GM18870 (cell line): ENCODE measurements around the gene SOX8.
"Not testable (repeated sequence)": the region's sequence is repeated elsewhere in the genome, so short reads cannot be mapped to it uniquely, and the experiment has no call there.

ENCODE experiments used
- ATAC-seq: cut with Tn5 transposase; IDR thresholded peaks from one replicate; pipeline ENCODE4 v1.9.1; 2021; ENCODE audit warnings: moderate library complexity; ENCODE audit not compliant: unreplicated experiment

SOX8 gene

DNA sequence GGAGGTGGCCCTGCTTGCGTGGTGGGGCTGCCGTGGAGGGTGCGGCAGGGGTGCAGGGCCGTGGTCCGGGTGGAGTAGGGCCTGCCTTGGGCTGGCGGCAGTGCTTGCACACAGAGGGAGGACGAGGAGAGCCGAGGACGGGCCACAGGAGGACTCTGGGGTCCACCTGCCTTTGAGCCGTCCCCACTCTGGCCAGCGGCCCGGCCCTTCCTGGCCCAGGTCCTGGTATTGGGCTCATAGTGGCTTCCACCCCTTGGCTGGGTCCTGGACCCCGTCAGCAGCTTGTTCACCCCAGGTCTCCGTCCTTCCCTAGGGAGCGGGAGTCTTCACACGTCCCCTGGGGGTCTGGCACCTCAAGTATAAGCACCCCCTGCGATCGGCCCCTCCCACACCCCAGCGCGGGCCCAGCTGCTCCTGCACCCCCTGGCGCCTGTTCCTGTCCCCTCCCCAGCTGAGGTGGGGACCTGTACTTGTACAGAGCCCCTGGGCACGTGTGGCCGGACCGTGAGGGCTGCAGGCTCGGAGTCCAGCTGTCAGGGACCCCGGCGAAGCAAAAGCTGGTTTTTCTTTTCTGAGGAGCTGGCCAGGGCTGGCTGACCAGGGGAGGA is 40.1 kb downstream of the SOX8 start:
- ATAC-seq, result no peak

DNA sequence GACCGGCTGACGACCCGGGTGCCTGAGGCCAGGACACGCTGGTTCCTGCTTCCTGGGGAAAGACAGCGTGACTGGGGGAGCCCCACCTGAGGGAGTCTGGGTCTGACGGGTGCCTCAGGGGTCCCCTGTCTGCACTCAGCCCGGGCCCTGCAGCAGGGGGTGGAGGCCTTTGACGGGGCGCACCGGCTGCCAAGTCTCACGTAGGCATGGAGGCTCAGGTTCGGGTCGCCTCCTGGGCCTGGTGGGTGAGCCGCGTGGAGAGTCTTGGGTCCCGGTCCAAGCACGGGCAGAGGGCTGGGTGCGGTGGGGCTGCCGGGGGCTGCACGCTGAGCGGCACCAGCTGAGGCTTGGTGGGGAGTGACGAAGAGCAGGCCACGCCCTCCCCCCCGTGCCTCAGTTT is 40.9 kb downstream of the SOX8 start:
- ATAC-seq, result no peak

DNA sequence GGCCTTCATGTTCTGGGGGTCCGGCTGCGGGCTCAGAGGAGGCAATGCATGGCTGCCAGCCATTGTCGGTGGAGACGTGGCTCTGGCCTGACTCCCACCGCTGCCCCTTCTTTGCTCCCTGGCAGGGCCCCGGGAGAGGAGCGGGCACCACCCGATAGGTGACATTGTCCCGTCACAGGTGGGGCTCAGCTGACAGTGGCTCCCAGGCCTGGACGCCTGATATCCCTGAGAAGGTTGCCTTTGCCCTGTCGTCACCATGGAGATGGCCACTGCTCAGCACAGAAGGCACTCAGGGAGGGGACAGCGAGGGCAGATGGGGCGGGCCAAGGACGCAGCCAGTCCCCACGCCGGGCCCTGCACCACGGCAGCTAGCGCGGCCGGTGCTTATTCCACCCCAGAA is 42.6 kb downstream of the SOX8 start:
- ATAC-seq, result no peak

DNA sequence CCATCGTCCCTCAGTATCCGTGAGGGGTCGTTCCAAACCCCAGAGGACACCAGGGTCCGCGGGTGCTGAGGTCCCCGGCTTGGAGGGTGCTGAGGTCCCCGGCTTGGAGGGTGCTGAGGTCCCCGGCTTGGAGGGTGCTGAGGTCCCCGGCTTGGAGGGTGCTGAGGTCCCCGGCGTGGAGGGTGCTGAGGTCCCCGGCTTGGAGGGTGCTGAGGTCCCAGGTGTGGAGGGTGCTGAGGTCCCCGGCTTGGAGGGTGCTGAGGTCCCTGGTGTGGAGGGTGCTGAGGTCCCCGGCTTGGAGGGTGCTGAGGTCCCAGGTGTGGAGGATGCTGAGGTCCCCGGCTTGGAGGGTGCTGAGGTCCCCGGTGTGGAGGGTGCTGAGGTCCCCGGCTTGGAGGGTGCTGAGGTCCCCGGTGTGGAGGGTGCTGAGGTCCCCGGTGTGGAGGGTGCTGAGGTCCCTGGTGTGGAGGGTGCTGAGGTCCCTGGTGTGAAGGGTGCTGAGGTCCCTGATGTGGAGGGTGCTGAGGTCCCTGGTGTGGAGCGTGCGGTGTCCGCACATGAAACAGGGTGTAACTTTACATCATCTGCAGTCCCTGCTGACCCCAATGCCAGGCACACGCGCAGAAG is 43.7 kb downstream of the SOX8 start:
- ATAC-seq, result not testable (repeated sequence)

DNA sequence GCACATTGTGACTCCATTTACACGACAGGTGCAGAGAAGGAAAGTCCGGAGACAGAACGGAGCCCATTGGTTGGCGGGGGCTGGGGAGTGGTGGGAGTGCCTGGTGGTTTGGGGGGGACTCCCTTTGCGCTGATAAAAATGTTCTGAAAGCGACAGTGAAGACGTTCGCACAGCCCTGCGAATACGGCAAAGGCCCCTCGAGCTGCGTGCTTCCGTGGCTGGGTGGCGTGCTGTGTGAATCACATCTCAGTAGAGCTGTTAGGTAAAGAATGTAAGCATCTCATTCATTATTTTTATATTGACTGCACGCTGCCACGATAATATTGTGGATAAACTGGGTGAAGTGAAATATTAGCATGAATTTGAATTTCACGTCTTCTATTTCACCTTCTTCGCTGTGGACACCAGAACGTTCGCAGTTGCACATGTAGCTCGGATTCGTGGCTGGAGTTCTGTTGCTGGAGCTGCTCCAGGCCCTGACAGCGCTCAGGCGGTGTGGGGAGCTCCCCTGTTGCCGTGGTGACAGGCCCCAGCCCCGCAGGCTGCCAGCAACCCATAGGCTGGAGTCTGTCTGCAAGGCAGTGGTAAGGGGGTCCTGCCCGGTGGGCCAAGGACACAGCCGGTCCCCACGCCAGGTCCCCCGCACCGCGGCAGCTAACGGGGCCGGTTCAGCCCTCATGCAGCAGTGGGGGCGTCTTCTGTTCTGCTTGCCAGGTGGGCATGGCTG is 44.6 kb downstream of the SOX8 start:
- no peak for ATAC-seq

DNA sequence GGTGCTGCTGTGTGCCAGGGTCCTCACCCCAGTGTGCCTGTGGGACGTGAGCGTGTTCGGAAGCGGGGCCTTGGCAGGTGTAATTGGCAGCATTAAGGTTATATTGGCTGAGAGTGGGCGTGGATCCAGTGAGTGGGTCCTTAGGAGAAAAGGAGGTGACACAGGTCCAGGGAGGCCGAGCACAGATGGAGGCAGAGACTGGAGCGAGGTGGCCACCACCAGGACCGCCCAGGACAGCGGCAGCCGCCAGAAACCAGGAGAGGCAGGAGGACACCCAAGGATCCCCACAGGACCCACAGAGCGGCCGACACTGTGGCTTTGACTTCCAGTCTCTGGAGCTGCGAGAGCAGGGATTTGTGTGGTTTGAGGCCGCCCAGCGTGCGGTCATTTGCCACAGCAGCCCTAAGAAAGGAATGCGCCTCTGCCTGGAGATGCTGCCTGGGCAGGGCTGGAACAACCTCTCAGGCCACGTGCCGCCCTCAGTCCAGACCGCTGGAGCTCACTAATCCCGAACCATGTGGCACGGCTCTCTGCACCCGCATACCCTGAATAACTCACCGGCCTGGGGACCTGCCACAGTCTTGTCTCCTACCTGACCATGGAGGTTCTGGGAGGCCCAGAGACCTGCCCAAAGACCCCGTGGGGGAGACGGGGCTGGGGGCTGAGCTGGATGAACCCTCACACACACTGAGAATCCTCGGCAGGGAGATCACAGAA is 45.4 kb downstream of the SOX8 start:
- no peak for ATAC-seq

DNA sequence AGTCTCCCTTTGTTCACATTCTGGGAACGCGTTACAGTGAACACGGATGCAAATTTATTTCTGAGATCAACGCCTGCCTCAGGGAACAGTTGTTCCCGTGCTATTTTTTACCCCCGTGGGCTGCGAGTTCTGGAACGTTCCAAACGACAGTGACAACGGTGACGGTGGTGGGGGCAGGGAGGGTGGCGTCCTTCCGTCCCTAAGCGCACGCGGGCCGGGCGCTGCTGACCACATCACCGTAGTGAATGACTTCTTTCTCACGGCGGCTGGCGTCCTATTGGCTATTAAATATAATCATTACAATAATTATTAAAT is 45.9 kb downstream of the SOX8 start:
- no peak for ATAC-seq

DNA sequence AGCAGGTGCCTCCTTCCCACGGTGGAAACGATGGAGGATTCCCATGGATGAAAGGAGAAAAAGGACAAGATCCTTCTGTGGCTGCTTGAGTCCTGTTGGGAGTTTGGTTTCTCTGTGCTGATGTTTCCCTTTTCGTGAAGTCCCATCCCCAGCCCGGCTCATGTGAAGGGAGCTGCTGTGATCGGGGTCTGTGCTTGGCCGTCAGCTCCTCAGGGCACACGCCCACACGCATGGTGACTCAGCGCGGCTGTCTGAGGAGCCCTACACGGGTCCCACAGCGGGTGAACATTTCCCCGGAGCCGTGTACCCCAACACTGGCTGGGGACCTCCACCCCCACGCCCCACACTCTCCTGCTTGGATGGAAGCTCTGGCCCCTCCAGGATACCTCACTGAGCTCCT is 46.5 kb downstream of the SOX8 start:
- ATAC-seq, result no peak

DNA sequence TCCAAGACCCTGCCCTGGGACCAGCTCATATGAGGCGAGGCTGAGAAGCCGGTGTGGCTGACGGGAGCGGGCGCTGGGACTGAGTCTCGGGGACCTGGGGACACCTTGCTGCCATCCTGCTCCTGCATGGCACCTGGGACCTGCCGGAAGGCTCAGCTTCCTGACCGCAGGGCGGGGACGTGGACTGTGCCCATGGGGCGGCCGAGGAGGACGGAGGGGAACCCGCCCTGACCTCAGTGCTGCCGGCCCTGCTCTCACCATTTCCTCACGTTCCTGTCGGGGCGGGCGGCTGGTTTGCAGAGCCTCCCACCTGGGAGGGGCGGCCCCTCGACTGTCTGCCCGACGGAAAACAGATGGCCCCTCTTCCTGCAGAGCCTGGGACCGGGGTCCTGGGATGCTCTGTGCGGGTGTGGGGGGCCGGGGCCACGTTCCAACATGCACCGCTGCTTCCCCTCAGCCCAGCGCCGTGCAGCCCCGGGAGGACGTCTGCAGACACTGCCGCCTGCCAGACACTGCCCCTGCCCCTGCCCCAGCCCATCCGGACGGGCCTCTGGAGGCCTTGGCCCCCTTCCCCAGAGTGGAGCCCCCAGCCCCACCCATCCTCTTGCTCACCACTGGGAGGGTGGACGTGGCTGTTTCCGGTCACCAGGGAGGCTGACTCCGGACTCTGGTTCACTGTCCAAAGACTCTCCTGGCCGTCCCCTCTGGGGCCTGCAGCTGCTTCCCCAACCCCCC is 47.1 kb downstream of the SOX8 start:
- no peak for ATAC-seq

DNA sequence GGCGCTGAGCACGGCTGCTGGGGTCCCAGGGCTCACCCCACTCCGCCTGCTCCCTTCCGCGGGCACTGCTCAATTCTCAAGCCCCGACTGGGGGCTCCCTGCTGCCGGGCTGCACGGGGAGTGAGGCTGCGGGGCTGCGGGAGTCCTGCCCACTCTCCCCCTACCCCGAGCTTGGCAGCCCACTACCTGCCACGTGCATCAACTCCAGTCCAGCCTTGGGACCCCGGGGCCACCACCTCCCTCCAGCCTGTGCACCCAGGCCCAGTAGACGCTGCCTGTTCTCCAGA is 47.6 kb downstream of the SOX8 start:
- ATAC-seq, result no peak

DNA sequence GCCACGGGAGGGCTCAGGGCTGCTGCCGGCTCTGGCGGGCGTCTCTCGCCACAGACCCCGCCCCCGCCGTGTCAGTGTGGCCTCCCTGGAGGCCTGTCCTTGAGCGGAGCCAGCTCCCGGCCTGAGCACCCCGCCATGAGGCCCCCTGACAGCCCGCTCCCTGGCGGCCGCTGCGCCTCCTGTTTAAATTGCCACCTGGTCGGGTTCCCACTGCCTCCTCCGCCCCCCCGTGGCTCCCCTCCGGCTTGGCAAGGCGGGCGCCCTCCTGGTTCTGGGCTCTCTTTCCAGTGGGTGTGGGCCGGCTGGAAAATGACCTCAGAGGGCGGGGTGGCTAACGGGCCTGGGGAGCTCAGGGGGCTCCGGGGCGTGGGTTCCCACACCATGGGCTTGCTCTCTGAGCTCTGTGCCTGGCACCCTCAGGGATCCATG is 48.9 kb downstream of the SOX8 start:
- no peak for ATAC-seq

DNA sequence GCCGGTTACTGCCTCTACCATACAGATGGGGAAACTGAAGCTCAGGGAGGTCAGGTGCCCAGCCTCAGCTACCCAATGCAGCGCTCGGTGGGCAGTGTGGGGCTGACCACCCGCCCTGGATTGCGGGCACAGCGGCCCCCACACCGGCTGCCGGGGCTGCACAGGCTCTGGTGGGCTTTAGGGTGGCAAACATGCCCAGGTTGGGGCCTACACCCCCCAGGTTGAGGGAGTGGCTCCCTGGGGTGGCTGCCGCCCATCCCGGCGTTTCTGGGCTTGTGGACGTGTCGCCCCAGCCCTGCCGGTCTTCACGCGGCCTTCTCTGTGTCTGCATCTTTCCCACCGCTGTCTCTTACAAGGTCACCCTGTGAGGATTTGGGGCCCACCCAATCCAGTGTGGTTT is 50.1 kb downstream of the SOX8 start:
- no peak for ATAC-seq

DNA sequence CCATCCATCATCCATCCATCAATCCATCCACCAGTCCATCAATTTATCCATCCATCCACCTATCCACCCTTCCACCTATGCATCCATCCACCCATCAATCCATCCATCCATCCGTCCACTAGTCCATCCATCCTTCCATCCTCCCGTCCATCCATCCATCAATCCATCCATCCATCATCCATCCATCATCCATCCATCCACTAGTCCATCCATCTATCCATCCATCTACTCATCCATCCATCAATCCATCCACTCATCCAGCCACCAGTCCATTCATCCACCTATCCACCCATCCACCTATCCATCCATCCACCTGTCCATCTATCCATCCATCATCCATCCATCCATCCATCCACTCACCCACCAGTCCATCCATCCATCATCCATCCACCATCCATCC is 51.0 kb downstream of the SOX8 start:
- ATAC-seq, result no peak

DNA sequence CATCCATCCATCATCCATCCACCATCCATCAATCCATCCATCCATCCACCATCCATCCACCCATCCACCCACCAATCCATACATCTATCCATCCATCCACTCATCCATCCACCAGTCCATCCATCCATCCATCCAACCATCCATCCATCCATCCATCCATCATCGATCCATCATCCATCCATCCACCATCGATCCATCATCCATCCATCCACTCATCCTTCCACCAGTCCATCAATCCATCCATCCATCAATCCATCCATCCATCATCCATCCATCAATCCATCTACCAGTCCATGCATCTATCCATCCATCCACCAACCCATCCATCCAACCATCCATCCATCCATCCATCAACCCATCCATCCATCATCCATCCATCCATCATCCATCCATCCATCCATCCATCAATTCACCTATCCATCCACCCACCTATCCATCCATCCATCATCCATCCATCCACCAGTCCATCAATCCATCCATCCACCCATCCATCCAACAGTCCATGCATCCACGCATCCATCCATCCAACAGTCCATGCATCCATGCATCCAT is 51.6 kb downstream of the SOX8 start:
- no peak for ATAC-seq

DNA sequence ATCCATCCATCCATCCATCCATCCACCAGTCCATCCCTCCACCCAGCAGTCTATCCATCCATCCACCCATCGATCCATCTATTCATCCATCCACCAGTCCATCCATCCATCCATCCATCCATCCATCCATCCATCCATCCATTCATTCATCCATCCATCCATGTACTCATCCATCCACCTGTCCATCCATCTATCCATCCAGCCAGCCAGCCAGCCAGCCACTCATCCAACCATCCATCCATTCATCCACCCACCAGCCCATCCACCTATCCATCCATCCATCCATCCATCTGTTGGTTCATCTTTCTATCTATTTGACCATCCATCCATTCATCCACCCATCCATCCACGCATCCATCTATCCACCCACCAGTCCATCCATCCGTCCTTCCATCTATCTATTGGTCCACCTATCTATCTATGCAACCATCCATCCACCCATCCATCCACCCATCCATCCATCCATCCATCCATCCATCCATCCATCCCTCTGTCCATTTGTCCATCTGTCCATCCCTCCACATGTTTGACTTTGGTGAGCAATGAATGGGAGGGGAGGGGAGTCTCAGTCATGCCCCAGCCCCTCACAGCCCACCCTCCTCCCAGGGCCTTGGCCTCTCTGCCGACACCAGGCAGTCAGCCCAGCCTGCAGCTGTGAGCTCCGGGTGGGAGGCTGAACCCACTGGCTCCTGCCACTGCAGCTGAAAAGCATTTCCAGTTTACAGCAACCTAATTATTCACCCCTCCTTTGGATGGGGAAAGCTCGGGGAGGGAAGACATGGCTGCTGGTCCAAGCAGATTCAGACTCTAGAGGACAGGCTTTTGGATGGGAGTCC is 52.9 kb downstream of the SOX8 start:
- ATAC-seq, result no peak

DNA sequence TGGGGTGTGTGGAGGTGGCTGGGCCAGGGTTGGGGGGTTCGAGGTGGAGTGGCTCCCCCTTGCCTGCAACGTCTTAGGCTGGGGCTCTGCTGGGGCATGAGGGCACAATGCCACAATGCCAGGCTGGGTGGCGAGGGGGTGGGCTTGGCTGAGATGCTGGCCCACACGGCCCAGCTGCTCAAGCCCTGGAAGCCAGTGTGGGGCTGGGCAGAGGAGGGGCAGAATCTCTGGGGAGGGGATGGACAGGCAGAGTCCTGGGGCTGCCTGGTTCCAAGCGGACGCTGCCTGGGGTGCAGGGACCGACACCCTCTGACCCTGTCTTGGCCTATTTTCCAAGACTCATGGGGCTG is 53.5 kb downstream of the SOX8 start:
- no peak for ATAC-seq

DNA sequence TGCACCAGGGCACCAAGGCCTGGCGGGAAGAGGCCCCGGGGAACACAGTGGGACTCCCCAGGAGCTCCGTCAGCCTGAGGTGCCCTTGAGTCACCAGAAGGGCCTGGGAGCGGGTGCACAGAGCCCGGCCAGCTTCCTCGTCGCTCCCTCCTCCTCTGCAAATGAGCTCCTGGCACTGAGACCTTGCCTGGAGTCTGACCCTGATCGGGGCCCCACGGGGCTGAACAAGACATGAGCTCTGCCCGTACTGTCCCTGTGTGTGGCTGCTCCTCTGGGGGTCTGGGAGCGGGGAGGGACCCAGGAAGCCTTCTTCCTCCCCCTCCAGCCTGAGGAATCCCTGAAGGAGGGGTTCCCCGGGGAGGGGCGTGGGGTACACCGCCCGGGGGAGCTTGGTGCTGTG is 54.6 kb downstream of the SOX8 start:
- no peak for ATAC-seq
